DND-41 (cell line): ENCODE results near the gene BABAM1.

Experiments
- CTCF ChIP-seq: IDR thresholded peaks from 2 replicates; pipeline ENCODE4 v1.5.1; 2012; ENCODE audit warnings: borderline replicate concordance, low read length, moderate library complexity, mild to moderate bottlenecking; ENCODE audit not compliant: poor library complexity, severe bottlenecking; ENCODE audit errors: extremely low read depth
- EZH2 ChIP-seq: IDR thresholded peaks from 3 replicates; pipeline ENCODE4 v1.6.1; 2012; ENCODE audit warnings: borderline replicate concordance, low read depth, mild to moderate bottlenecking, moderate library complexity, low read length, inconsistent platforms; ENCODE audit not compliant: severe bottlenecking

DNA sequence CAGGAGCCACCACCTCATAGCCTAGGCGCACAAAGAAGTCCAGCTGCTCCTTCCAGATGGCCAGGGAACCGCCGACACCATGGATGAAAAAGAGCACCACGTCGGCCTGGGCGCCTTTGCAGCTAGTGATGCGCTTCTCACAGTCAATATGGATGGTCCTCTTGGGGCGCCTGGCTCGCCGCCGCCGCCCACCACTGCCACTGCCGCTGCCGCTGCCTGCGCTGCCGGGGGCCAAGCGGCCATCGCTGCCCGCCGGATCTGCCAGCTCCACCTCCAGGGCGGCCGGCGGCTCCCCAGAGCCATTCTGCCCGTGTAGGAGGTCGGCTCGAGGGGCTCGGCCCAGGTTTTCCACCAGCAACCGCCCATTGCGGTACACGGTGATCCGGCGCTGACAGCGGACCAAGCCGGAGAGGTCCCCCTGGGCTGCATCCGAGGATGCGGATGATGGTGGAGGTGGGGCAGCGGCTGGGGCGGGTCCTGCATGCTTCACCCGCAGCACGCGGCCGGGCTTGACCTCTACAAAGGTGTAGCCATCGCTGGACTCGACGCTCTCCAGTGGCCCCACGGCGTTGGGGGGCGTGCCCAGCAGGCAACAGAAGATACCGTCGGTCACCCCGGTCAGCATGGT is 33.9 kb downstream of the BABAM1 start:
- no peak for TF ChIP-seq CTCF
- no peak for TF ChIP-seq EZH2
